ENCODE data around the gene MYO3A.

Gene MYO3A

GRCh38 chr10:26243351-26243720, 309.3 kb downstream of the MYO3A start:
- Histone ChIP-seq H3K79me2 (ENCODE audit: control insufficient read depth, low read length) (no peaks in the 10 kb centered on the region), H3K4me2 (ENCODE audit: low read length) (no peak overlapping the region), H3K4me3 (ENCODE audit: low read length) (no peak overlapping the region), H3F3A (ENCODE audit: control insufficient read depth, insufficient read depth) (no peaks in the 10 kb centered on the region), H3K36me3 (ENCODE audit: control insufficient read depth, low read length) (no peaks in the 10 kb centered on the region), H3K9me2 (replicated peaks; ENCODE audit: control insufficient read depth, low read length) (no peaks in the 10 kb centered on the region), H3K27ac (ENCODE audit: low read depth, low read length) (no peak overlapping the region), H4K20me1 (ENCODE audit: control insufficient read depth, insufficient read depth, low read depth, low read length) (no peaks in the 10 kb centered on the region), H3K27me3 (ENCODE audit: control insufficient read depth, low read length) (no peaks in the 10 kb centered on the region), H3K4me1 (ENCODE audit: control insufficient read depth, low read length) (no peaks in the 10 kb centered on the region), H3K9me3 (ENCODE audit: control insufficient read depth, insufficient read depth, low read length) (no peaks in the 10 kb centered on the region)
- no peak for TF ChIP-seq EZH2phosphoT487 (IDR thresholded peaks at IDR 0.05; ENCODE audit: borderline replicate concordance, low read length)
- TF ChIP-seq, protein P1, sequence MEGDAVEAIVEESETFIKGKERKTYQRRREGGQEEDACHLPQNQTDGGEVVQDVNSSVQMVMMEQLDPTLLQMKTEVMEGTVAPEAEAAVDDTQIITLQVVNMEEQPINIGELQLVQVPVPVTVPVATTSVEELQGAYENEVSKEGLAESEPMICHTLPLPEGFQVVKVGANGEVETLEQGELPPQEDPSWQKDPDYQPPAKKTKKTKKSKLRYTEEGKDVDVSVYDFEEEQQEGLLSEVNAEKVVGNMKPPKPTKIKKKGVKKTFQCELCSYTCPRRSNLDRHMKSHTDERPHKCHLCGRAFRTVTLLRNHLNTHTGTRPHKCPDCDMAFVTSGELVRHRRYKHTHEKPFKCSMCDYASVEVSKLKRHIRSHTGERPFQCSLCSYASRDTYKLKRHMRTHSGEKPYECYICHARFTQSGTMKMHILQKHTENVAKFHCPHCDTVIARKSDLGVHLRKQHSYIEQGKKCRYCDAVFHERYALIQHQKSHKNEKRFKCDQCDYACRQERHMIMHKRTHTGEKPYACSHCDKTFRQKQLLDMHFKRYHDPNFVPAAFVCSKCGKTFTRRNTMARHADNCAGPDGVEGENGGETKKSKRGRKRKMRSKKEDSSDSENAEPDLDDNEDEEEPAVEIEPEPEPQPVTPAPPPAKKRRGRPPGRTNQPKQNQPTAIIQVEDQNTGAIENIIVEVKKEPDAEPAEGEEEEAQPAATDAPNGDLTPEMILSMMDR (IDR thresholded peaks at IDR 0.05; ENCODE audit: low read depth, low read length, poor library complexity, severe bottlenecking) = no peak

DNA sequence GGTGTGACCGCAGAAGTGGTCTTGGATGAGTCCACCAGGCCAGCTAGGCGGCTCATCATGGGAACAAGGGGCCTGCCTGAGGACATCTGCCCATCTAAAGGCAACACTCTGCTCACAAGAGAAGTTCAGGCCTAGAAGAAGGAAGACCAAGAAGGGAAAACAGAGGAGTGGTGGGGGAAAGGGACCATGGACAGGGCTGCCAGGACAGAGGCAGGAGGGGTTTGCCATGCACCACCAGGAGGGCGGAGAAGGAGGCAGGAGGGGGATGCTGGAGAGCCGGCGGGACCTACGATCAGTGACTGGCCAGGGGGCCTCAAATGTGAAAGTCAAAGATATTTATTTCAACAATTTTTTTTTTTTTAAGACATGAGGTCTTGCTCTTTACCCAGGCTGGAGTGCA, 315.7 kb downstream of the MYO3A start:
- H3F3A ChIP-seq (ENCODE audit: control insufficient read depth, insufficient read depth) = no peaks in the 10 kb centered on the region
- H3K4me2 ChIP-seq (ENCODE audit: low read length) = no peak overlapping the region
- no peaks in the 10 kb centered on the region for H3K27me3 ChIP-seq (ENCODE audit: control insufficient read depth, low read length)
- H3K9me3 ChIP-seq (ENCODE audit: control insufficient read depth, insufficient read depth, low read length) = no peaks in the 10 kb centered on the region
- no peaks in the 10 kb centered on the region for H4K20me1 ChIP-seq (ENCODE audit: control insufficient read depth, insufficient read depth, low read depth, low read length)
- H3K4me3 ChIP-seq (ENCODE audit: low read length) = no peak overlapping the region
- TF ChIP-seq, protein P1 (IDR thresholded peaks at IDR 0.05; ENCODE audit: low read depth, low read length, poor library complexity, severe bottlenecking) = no peak
- TF ChIP-seq EZH2phosphoT487 (IDR thresholded peaks at IDR 0.05; ENCODE audit: borderline replicate concordance, low read length) = no peak
- no peaks in the 10 kb centered on the region for H3K36me3 ChIP-seq (ENCODE audit: control insufficient read depth, low read length)
- H3K27ac ChIP-seq (ENCODE audit: low read depth, low read length) = no peak overlapping the region
- no peaks in the 10 kb centered on the region for H3K9me2 ChIP-seq (replicated peaks; ENCODE audit: control insufficient read depth, low read length)
- no peaks in the 10 kb centered on the region for H3K4me1 ChIP-seq (ENCODE audit: control insufficient read depth, low read length)
- no peaks in the 10 kb centered on the region for H3K79me2 ChIP-seq (ENCODE audit: control insufficient read depth, low read length)

DNA sequence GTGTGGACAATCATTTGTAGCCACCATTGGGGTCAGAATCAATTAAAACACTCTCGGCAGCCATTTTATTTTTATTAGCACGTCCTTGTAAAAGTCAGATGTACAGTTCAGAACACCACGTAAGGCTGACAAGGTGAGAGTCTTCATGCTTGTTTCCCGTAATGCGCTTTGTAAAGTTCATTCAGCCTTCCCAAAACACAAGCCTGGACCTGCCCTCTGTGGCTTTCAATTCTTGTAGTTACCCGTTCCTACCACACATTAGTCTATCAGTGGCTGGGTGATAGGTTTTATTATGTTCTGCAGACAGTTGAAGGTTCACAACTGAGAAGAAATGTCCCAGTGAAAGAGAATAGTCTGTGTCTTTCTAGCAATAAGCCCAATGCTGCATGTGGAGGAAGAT, 317.9 kb downstream of the MYO3A start:
- H3F3A ChIP-seq (ENCODE audit: control insufficient read depth, insufficient read depth) = no peaks in the 10 kb centered on the region
- H3K9me2 ChIP-seq (replicated peaks; ENCODE audit: control insufficient read depth, low read length) = no peaks in the 10 kb centered on the region
- H3K9me3 ChIP-seq (ENCODE audit: control insufficient read depth, insufficient read depth, low read length) = no peaks in the 10 kb centered on the region
- H3K36me3 ChIP-seq (ENCODE audit: control insufficient read depth, low read length) = no peaks in the 10 kb centered on the region
- no peaks in the 10 kb centered on the region for H3K79me2 ChIP-seq (ENCODE audit: control insufficient read depth, low read length)
- no peak overlapping the region for H3K4me3 ChIP-seq (ENCODE audit: low read length)
- H4K20me1 ChIP-seq (ENCODE audit: control insufficient read depth, insufficient read depth, low read depth, low read length) = no peaks in the 10 kb centered on the region
- TF ChIP-seq EZH2phosphoT487 (IDR thresholded peaks at IDR 0.05; ENCODE audit: borderline replicate concordance, low read length) = no peak
- TF ChIP-seq, protein P1 (IDR thresholded peaks at IDR 0.05; ENCODE audit: low read depth, low read length, poor library complexity, severe bottlenecking) = no peak
- no peaks in the 10 kb centered on the region for H3K4me1 ChIP-seq (ENCODE audit: control insufficient read depth, low read length)
- H3K27ac ChIP-seq (ENCODE audit: low read depth, low read length) = no peak overlapping the region
- H3K4me2 ChIP-seq (ENCODE audit: low read length) = no peak overlapping the region
- no peaks in the 10 kb centered on the region for H3K27me3 ChIP-seq (ENCODE audit: control insufficient read depth, low read length)

DNA sequence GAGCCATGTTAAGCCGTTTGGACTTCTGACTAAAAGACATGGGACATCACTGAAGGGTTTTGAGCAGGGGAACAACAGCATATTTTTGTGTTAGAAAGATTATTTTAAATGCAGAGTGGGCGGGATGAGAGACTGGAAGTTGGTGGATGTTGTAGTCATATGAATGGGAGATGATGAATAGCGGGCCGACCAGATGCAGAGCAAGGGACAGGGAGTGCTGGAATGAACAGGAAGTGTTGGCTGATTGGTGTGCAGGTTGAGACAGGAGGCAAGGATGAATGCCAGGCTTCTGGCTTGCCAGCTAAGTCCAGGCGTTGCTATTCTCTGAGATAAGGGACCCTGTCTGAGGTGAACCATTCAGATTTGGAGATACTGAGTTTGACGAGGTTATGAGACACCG, 320.6 kb downstream of the MYO3A start:
- Histone ChIP-seq H4K20me1 (ENCODE audit: control insufficient read depth, insufficient read depth, low read depth, low read length) (no peaks in the 10 kb centered on the region), H3K27ac (ENCODE audit: low read depth, low read length) (no peak overlapping the region), H3K9me2 (replicated peaks; ENCODE audit: control insufficient read depth, low read length) (no peaks in the 10 kb centered on the region), H3K4me1 (ENCODE audit: control insufficient read depth, low read length) (peaks cover 6% of the 10 kb centered on the region), H3K79me2 (ENCODE audit: control insufficient read depth, low read length) (no peaks in the 10 kb centered on the region), H3K36me3 (ENCODE audit: control insufficient read depth, low read length) (no peaks in the 10 kb centered on the region), H3F3A (ENCODE audit: control insufficient read depth, insufficient read depth) (no peaks in the 10 kb centered on the region), H3K4me3 (ENCODE audit: low read length) (no peak overlapping the region), H3K27me3 (ENCODE audit: control insufficient read depth, low read length) (no peaks in the 10 kb centered on the region), H3K4me2 (ENCODE audit: low read length) (no peak overlapping the region), H3K9me3 (ENCODE audit: control insufficient read depth, insufficient read depth, low read length) (no peaks in the 10 kb centered on the region)
- TF ChIP-seq, protein P1 (IDR thresholded peaks at IDR 0.05; ENCODE audit: low read depth, low read length, poor library complexity, severe bottlenecking) = no peak
- TF ChIP-seq EZH2phosphoT487 (IDR thresholded peaks at IDR 0.05; ENCODE audit: borderline replicate concordance, low read length) = no peak
